Endometrium (tissue), 2 donors: ENCODE measurements around the gene MXD4.
A peak's percentile ranks its signal among the peaks of the same experiment; 100 is the strongest.
"Not testable (repeated sequence)": the region's sequence is repeated elsewhere in the genome, so short reads cannot be mapped to it uniquely, and the experiment has no call there.

Source experiments
- FAIRE-seq: peaks from 2 replicates; lab custom pipeline; 2012; peaks lifted over from hg19 to GRCh38; lab: Jason Lieb, UNC
- donor health status: control.
- donor health status: control.

The MXD4 gene

DNA sequence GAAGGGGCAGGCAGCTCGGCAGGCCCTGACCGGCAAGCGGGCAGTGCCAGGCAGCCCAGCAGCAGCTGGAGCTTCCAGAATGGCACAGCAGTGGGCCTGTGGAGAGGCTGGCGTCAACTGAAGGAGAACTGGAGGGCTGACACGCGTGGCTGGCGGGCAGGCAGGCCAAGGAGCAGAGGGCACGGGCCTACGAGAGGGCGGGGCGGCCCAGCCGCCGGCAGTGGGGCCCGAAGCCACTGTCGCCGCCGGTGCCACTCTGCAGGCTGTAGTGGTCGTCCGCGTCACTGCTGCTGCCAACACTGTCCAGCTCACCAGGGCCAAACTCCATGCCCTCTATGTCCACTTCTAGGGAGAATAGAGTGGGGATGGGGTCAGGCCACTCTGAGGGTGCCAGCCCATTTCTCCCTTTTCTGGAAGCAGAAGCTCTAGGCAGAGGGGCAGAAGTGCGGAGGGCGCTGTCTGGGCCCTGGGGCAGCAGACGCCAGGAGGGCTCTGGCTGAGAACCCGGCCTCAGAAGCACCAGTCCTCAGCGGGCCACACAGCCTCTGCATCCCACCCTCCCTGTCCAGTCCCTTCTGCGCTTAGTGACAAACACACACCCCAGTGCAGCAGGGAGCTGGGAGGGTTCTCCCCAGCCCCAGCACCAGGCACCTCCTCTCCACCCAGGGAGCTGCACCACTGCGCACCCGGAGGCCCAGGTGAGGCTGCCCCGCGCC lies 11.4 kb downstream of the MXD4 start:
- FAIRE-seq: no peak

GRCh38 chr4:2249526-2250356 lies 12.2 kb downstream of the MXD4 start:
- no peak for FAIRE-seq

DNA sequence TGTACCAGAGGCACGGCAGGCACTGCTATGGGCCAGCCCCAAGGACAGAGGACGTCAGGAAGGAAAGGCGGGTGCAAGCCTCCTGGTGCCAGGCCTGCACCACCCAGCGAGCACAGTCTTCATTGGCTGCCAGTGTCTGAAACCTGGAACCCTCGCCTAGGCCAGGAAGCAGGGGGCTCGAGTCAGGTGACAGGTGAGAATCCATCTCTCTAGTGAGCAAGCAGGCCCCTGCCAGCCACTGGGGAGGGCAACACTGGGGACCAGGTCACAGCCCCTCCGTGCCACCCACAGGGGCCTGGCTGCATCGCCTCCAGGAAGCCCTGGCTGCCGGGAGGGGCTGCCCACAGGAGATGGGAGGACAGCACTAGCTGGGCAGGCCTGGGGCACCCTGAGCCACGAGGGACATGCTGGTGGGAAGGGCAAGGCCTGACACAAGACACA lies 13.1 kb downstream of the MXD4 start:
- FAIRE-seq: no peak

DNA sequence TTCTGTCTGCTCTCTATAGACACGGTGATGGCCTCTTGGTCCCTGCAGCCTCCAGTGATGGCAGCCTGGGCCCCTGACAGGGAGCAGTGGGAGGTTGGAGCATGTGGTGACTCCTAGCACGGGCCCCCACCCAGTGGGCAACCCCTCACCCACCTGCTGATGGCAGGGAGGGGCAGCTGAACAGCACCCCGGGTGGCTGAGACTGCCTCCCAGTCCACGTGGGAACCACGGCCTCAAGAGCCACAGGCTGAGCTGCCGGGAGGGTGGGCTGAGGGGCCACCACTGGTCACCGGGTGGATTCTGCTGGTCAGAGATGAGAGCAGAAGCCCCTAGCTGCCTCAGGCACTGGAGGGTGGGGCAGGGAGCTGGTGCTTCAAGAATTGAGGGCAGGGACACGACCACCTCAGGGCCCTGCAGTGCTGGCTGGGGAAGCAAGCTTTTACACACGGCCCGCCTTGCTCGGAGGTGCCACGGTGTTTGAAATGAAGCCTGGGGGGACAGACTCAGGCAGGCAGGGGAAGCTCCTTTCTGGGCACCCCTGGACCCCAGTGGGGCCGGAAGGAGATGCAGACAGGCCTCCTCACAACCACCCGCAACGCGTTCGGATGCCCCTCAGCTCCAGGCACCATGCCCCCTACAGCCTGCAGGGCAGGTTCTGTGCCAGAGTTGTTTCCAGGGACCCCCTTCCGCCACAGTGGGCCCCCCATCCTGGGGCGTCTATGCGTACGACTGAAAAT lies 13.7 kb downstream of the MXD4 start:
- FAIRE-seq: no peak

DNA sequence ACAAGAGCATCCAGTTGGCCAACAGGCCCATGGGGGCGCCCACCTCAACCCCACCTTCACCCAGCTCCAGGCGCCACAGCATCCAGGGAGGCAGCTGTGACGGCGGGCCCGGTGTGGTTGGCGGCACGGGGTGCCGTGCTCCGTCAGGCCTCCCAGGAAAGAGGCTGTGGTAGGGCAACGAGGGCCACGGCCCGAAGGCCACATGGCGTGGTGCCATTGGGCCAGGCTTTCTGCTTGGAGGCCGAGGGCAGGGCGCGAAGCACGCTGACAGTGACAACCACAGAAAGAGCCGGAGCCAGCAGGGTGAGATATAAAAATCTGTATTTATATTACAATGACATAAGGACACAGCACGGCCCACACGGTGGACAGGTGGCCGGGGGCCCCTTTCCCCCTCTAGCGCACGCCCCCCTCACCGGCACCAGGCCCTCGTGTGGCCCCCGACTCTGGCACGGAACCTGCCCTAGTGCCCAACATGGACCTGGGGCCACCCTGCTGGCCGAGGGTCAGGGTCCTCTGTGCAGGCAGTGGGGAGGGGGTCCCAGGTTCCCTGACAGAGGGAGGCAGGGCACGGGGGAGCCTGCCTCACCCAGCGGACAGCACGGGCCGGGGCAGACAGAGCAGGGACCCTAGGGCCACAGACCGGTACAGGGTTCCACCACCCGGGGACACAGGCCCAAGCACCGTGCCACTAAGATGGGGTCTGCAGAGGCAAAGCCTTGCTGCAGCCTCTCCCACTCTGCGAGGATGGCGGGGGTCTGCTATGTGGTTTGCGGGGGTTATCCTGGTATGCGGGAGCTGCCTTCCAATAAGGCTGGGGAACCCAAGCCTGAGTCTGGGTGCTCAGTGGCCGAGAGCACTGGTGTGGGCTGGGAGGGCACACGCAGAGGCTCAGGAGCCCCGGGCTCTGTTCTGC lies 14.5 kb downstream of the MXD4 start:
- FAIRE-seq: no peak

GRCh38 chr4:2246384-2247127 lies 15.4 kb downstream of the MXD4 start:
- FAIRE-seq: no peak

DNA sequence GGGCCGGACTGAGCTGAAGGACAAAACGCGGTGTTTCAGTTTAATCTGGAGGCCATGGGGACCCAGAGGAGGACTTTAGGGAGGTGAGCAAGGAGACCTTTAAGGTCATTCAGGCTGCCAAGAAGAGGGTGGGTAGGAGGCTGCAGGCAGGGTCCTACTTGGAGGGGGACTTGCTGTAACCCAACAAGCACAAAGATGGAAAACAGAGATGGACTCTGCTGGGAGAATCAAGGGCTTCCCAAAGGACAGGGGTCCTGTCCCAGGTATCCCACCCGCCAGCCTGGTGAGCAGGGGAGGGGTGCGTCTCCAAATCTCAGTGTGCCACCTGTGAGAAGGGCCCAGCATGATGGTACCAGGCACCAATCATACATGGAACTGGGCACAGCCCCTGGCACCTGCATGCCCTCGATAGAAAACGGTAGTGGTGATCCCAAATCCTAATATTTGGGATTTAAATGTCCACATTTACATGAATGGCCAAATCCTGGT lies 16.1 kb downstream of the MXD4 start:
- no peak for FAIRE-seq

GRCh38 chr4:2245057-2245786 lies 16.7 kb downstream of the MXD4 start:
- no peak for FAIRE-seq

GRCh38 chr4:2243681-2244380 lies 18.1 kb downstream of the MXD4 start:
- FAIRE-seq: peak; percentile 21

- no peak for FAIRE-seq
Measured at GRCh38 chr4:2241410-2242353, 20.2 kb downstream of the MXD4 start, which contains the start of the genes HAUS3 and POLN. Gene HAUS3, minus strand, starts transcription at chr4:2242121. Its CDS starts 1,175 bp downstream, at chr4:2240946. Gene POLN, minus strand, starts transcription at chr4:2242121. Its CDS starts 12,890 bp downstream, at chr4:2229231.

DNA sequence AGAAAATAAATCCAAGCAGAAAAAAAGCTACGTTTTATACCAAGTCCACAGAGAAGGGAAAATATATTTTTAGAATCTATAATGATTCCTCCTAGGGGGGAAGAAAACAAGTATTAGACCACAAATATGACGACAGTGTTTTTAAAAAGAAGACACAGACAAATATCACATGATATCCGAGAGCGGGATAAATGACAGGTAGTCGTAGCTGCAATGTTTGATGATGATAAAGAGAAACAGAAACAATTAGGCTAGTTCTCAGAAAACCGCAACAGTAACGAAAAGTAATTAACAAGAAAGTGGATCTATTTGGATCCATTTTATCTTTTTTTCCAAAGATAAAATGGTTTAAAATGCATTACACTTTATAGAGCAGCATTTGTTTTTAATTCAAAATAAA lies 20.9 kb downstream of the MXD4 start:
- FAIRE-seq: no peak

GRCh38 chr4:2236944-2237666 lies 24.8 kb downstream of the MXD4 start:
- FAIRE-seq: no peak

DNA sequence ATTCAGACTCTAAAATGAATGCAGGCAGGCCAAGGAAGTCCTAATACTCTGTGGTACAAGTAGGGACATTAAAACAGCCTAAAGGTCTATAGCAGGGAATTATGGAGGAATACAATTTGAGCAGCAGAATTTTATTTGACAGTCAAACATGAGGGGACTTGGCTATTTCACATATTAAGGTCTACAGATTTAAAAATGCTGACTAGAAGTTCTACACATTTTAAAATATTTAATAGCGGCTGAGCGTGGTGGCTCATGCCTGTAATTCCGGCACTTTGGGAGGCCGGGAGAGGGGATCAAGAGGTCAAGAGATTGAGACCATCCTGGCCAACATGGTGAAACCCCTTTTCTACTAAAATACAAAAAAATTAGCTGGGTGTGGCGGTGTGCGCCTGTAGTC lies 30.8 kb downstream of the MXD4 start:
- no peak for FAIRE-seq

DNA sequence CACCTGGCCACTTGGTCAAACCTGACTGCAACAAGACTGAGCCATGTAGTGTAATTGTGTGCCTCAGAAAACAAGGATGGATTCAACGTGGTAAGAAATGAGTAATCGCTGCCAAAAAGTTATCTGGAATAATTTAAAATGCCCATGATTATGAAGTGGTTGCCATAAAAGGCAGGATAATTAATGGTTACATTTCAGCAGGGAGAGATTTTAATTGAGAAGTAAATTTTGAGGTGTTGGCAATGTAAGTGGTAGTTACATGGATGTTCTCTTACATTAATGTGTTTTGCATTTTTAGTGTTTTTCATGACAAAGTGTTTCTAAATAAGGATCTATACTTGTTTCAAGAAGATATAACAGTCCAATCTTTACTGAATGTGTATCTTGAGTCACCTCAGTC lies 35.6 kb downstream of the MXD4 start:
- no peak for FAIRE-seq

- FAIRE-seq: no peak
Measured at GRCh38 chr4:2222838-2223237, 39.1 kb downstream of the MXD4 start.

DNA sequence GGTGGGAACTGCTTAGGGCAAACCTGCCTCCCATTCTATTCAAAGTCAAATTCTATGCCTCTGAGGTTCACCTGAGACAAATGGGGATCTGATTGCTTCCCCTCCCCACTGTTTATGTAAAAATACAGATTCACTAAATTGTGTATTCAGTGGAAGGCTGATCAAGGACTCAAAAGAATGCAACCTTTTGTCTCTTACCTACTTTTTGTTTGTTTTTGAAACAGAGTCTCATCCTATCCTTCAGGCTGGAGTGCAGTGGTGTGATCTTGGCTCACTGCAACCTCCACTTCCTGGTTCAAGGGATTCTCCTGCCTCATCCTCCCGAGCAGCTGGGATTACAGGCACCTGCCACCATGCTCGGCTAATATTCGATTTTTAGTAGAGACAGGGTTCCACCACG lies 40.5 kb downstream of the MXD4 start:
- FAIRE-seq: not testable (repeated sequence)

DNA sequence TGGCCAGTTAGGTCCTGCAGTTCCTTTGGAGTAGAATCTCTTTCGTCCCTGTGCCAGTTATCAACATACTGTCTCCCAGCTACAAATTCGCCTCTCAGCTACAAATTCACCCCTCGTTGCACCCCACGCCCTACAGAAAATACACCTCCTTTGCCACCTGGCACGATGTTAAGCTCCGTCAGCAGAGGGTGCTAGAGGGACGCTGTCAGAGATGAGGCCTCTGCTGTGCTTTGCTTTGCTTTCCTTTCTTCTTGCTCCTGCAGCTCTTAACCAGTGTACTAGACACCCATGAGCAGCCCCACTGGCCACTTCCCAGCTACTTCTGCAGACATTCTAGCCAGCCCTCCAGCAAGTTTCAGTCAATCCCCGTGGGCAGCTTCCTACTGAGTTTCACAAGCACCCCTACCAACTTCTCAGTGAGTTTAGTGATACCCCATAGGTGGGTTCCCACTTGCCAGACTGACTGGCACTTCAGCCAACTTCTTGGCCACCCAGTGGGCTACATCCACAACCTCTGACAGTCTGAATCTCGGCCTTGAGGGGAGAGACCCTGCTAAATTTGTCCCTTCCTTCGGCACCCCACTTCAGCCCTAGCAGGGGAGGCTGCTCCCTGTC lies 41.8 kb downstream of the MXD4 start:
- no peak for FAIRE-seq
